Medulla oblongata (tissue), 1 donor: ENCODE results near the gene CROCC.
A peak's percentile ranks its signal among the peaks of the same experiment; 100 is the strongest.
"Not testable (repeated sequence)": the region's sequence is repeated elsewhere in the genome, so short reads cannot be mapped to it uniquely, and the experiment has no call there.

Source experiments
- DNase-seq: peaks from one replicate; pipeline ENCODE4 v3.0.0-alpha.2; 2015; ENCODE audit errors: extremely low spot score

Gene CROCC

GRCh38 chr1:16914928-16915626 is 6.7 kb upstream of the CROCC start:
- DNase-seq: not testable (repeated sequence)

GRCh38 chr1:16915627-16915973 is 6.1 kb upstream of the CROCC start:
- DNase-seq: peak; percentile 68

GRCh38 chr1:16916036-16916880 is 5.5 kb upstream of the CROCC start:
- DNase-seq: not testable (repeated sequence)

- no peak for DNase-seq
Observed at GRCh38 chr1:16918371-16918770, 3.4 kb upstream of the CROCC start.

GRCh38 chr1:16918936-16919665 is 2.6 kb upstream of the CROCC start:
- DNase-seq: not testable (repeated sequence)

GRCh38 chr1:16920951-16921350 is 780 bp upstream of the CROCC start:
- DNase-seq: no peak

- DNase-seq: peak; percentile 3
Observed at GRCh38 chr1:16922466-16922865, 735 bp downstream of the CROCC start.

DNA sequence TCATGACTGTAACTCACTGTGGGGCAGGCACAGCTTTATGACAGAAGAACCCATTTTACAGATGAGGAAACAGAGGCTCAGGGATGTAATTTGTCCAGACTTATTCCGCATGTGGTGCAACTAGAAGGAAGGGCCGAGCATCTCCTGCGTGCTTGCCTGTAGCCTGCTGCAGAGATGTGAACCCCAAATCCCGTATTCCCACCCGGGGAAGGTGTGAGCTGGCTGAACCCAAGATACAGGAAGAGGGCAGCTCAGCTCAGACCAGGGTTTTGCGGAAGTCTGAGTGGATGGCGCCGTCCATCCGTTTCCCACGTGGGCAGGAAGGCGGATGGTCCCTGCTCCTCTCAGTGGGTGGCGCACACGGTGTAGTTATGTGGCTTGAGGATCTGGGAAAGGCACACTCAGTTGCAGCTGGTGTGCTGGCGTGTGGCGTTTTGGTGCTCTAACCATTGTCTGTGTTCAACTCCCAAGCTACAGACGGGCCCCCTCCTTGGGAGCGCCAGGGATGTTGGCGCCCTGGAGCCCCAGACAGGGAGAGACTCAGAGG is 1.2 kb downstream of the CROCC start:
- DNase-seq: no peak

GRCh38 chr1:16924216-16924918 is 2.6 kb downstream of the CROCC start:
- DNase-seq: no peak

- no peak for DNase-seq
Observed at GRCh38 chr1:16924919-16925477, 3.3 kb downstream of the CROCC start.

- no peak for DNase-seq
Observed at GRCh38 chr1:16925635-16926490, 4.1 kb downstream of the CROCC start.

GRCh38 chr1:16926491-16927073 is 4.9 kb downstream of the CROCC start:
- DNase-seq: peak; percentile 83

GRCh38 chr1:16927256-16927655 is 5.5 kb downstream of the CROCC start:
- DNase-seq: no peak

DNA sequence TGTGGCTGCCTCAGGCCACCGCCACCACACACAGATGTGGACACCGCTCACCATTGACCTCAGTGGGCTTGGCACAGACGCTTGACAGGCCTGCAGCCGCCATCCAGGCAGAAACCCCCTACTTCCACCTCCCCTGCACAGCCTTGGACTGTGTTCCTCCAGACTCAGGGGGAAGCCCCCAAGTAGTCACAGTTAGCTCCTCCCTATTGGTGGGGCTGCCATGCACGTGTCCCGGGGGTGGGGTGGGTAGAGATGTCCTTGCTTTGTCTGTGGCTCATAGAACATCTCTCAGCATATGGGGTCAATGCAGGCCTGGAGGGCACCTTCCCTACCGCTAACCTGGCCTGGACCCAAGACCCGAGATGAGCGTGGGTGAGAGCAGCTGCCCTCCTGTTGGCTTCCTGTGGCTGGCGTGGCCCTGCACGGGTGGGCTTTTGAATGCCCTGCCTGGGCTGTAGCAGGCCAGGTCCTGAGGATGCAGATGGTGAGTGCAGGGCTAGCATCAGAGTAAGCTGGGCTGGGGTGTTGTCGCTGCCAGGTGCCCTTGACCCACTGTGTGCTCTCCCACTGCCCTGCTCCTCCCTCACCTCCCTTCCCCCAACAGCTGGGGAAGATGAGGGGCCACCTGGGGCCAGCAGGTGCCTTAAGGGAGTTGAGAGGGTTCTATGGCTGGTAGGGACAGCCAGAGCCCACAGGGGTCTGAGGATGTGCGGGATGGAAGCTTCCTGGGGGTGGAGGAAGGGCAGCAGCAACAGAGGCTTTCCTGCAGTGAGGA is 6.2 kb downstream of the CROCC start:
- no peak for DNase-seq

GRCh38 chr1:16929146-16930041 is 7.7 kb downstream of the CROCC start:
- DNase-seq: not testable (repeated sequence)

DNA sequence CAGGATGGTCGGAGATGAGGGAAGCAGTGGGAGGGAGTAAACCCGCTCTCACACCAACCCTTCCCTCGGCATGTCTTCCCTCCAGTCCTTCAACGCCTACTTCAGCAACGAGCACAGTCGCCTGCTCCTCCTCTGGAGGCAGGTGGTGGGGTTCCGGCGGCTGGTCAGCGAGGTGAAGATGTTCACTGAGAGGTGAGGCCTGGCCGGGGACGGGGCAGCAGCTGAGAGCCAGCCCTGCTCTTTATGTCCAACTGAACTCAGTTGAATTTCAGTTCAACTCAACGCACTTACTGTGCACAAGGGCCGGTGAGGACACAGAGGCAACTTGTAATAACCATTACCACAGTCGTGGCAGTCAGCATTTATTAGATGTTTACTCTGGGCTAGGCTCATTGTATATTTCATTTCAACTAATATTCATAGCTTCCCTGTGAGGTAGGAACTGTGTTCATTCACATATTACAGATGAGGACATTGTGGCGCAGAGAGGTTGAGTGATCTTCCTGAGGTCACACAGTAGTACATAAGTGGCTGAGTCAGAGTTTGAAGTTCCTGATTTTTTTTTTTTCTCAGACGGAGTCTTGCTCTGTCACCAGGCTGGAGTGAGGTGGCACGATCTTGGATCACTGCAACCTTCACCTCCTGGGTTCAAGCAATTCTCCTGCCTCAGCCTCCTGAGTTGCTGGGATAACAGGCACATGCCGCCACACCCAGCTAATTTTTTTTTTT is 9.6 kb downstream of the CROCC start:
- DNase-seq: not testable (repeated sequence)

GRCh38 chr1:16933945-16934344 is 12.2 kb downstream of the CROCC start:
- not testable (repeated sequence) for DNase-seq
